SJCRH30 (cell line): Measurements from ENCODE around the gene ZSCAN32. TPM values are rescaled to one million over a fixed set of nuclear protein-coding genes. Genes with fewer than 3 reads are reported as not detected.

Experiments
- DNase-seq, 2 experiments: peaks; one replicate each; pipeline ENCODE4 v3.0.0-alpha.2; 2015 to 2020
- H3K27ac ChIP-seq: fragments of 250-450 bp; sonication (Bioruptor Pico); 2 replicates; pipeline ENCODE4 v1.5.1; 2020; ENCODE audit warnings: mild to moderate bottlenecking, moderate library complexity
- H3K27me3 ChIP-seq: fragments of 250-450 bp; sonication (Bioruptor Pico); 2 replicates; pipeline ENCODE4 v1.5.1; 2020; ENCODE audit warnings: mild to moderate bottlenecking, moderate library complexity
- H3K36me3 ChIP-seq: fragments of 250-450 bp; sonication (Bioruptor Pico); 2 replicates; pipeline ENCODE4 v1.5.1; 2020; ENCODE audit warnings: mild to moderate bottlenecking, moderate library complexity
- H3K4me1 ChIP-seq: fragments of 250-450 bp; sonication (Bioruptor Pico); 2 replicates; pipeline ENCODE4 v1.5.1; 2020; ENCODE audit warnings: mild to moderate bottlenecking, moderate library complexity
- H3K4me3 ChIP-seq: fragments of 250-450 bp; sonication (Bioruptor Pico); 2 replicates; pipeline ENCODE4 v1.5.1; 2020; ENCODE audit warnings: mild to moderate bottlenecking, moderate library complexity
- H3K9me3 ChIP-seq: fragments of 250-450 bp; sonication (Bioruptor Pico); replicated peaks from 2 replicates; pipeline ENCODE4 v1.5.1; 2020; ENCODE audit warnings: mild to moderate bottlenecking, moderate library complexity
- total RNA-seq: library from RNA; depleted of rRNA; stranded (reverse); fragments of >200 nt; shearing (Covaris generic); gene quantifications from 2 replicates; pipeline ENCODE4 v1.2.3, GENCODE V29; 2014; rRNA removed

Gene ZSCAN32
- 15.6 and 16.7 TPM in 2 replicates for total RNA-seq

- Histone ChIP-seq H3K27ac (peak within 1 kb of the TSS; percentile 52), H3K36me3 (peaks cover 38% of the 10 kb centered on the region), H3K4me1 (peaks cover 5% of the 10 kb centered on the region; the same call in 1 of the 2 replicates), H3K4me3 (peak within 1 kb of the TSS; percentile 71), H3K27me3 (no peaks in the 10 kb centered on the region), H3K9me3 (peaks cover under 1% of the 10 kb centered on the region; the same call in 1 of the 2 replicates)
- peak; percentile 98 for DNase-seq
Observed at GRCh38 chr16:3400779-3401688, at the start of gene ZSCAN32, which contains the start of gene ZNF174. TSS of gene ZSCAN32 (minus strand) at chr16:3401004. CDS start at chr16:3397557, 3,447 bp downstream. TSS of gene ZNF174 (plus strand) at chr16:3401215. CDS start at chr16:3402005, 790 bp downstream.

GRCh38 chr16:3444032-3444388 lies 43.2 kb upstream of the ZSCAN32 start:
- Histone ChIP-seq H3K27me3 (no peaks in the 10 kb centered on the region), H3K4me3 (peak overlapping the region; percentile 78), H3K36me3 (peaks cover 6% of the 10 kb centered on the region; the same call in 1 of the 2 replicates), H3K4me1 (no peaks in the 10 kb centered on the region), H3K27ac (peak overlapping the region; percentile 62), H3K9me3 (0 out of 2 replicates have a peak, but pooled peaks cover 4% of the 10 kb centered on the region)
- DNase-seq = peak; percentile 41 to 55

GRCh38 chr16:3443108-3444031 lies 42.6 kb upstream of the ZSCAN32 start, which contains the start of the genes NAA60 and ZNF597:
TSS of gene NAA60 (plus strand) at chr16:3443680. CDS start at chr16:3476228, 32,548 bp downstream.
TSS of gene ZNF597 (minus strand) at chr16:3443504. CDS start at chr16:3443153, 351 bp downstream.
- H3K27me3 ChIP-seq = no peaks in the 10 kb centered on the region
- 0 out of 2 replicates have a peak, but pooled peaks cover 4% of the 10 kb centered on the region for H3K9me3 ChIP-seq
- H3K4me1 ChIP-seq = no peaks in the 10 kb centered on the region
- H3K36me3 ChIP-seq = peaks cover 6% of the 10 kb centered on the region; the same call in 1 of the 2 replicates
- peak within 1 kb of the TSS; percentile 78 for H3K4me3 ChIP-seq
- peak; percentile 88 to 89 for DNase-seq
- peak within 1 kb of the TSS; percentile 62 for H3K27ac ChIP-seq

GRCh38 chr16:3439637-3440036 lies 38.8 kb upstream of the ZSCAN32 start:
- Histone ChIP-seq H3K4me3 (no peak overlapping the region), H3K9me3 (0 out of 2 replicates have a peak, but pooled peaks cover 4% of the 10 kb centered on the region), H3K27ac (no peak overlapping the region), H3K27me3 (no peaks in the 10 kb centered on the region), H3K4me1 (no peaks in the 10 kb centered on the region), H3K36me3 (peaks cover 6% of the 10 kb centered on the region; the same call in 1 of the 2 replicates)
- DNase-seq = no peak

GRCh38 chr16:3434373-3434772 lies 33.6 kb upstream of the ZSCAN32 start:
- no peaks in the 10 kb centered on the region for H3K9me3 ChIP-seq
- H3K4me3 ChIP-seq = no peak overlapping the region
- no peak overlapping the region for H3K27ac ChIP-seq
- H3K27me3 ChIP-seq = no peaks in the 10 kb centered on the region
- no peak for DNase-seq
- H3K36me3 ChIP-seq = no peaks in the 10 kb centered on the region
- H3K4me1 ChIP-seq = no peaks in the 10 kb centered on the region

- Histone ChIP-seq H3K4me3 (no peak overlapping the region), H3K9me3 (no peaks in the 10 kb centered on the region), H3K27me3 (no peaks in the 10 kb centered on the region), H3K36me3 (no peaks in the 10 kb centered on the region), H3K4me1 (no peaks in the 10 kb centered on the region), H3K27ac (no peak overlapping the region)
- DNase-seq = no peak
Observed at GRCh38 chr16:3431779-3432219, 31.0 kb upstream of the ZSCAN32 start.

- H3K27ac ChIP-seq = no peak overlapping the region
- H3K4me1 ChIP-seq = no peaks in the 10 kb centered on the region
- 0 out of 2 replicates have a peak, but pooled peaks cover 2% of the 10 kb centered on the region for H3K9me3 ChIP-seq
- DNase-seq = peak; percentile 33 to 39
- no peaks in the 10 kb centered on the region for H3K27me3 ChIP-seq
- H3K36me3 ChIP-seq = peaks cover under 1% of the 10 kb centered on the region; the same call in 1 of the 2 replicates
- H3K4me3 ChIP-seq = no peak overlapping the region
Observed at GRCh38 chr16:3413730-3414379, 13.1 kb upstream of the ZSCAN32 start.

GRCh38 chr16:3408561-3409197 lies 7.9 kb upstream of the ZSCAN32 start:
- H3K4me1 ChIP-seq = no peaks in the 10 kb centered on the region
- H3K4me3 ChIP-seq = no peak overlapping the region
- H3K27ac ChIP-seq = no peak overlapping the region
- H3K9me3 ChIP-seq = peaks cover 8% of the 10 kb centered on the region
- DNase-seq = no peak
- H3K27me3 ChIP-seq = no peaks in the 10 kb centered on the region
- H3K36me3 ChIP-seq = peaks cover 40% of the 10 kb centered on the region

GRCh38 chr16:3401719-3402397 lies 1.1 kb upstream of the ZSCAN32 start:
- H3K4me3 ChIP-seq = peak overlapping the region; percentile 71
- H3K9me3 ChIP-seq = peaks cover 7% of the 10 kb centered on the region
- peak; percentile 42 to 51 for DNase-seq
- peak overlapping the region; percentile 4; the same call in 1 of the 2 replicates for H3K27ac ChIP-seq
- peaks cover 5% of the 10 kb centered on the region; the same call in 1 of the 2 replicates for H3K4me1 ChIP-seq
- H3K36me3 ChIP-seq = peaks cover 40% of the 10 kb centered on the region
- no peaks in the 10 kb centered on the region for H3K27me3 ChIP-seq

- Histone ChIP-seq H3K36me3 (peaks cover 34% of the 10 kb centered on the region; the same call in 1 of the 2 replicates), H3K9me3 (no peaks in the 10 kb centered on the region), H3K4me3 (peak overlapping the region; percentile 71), H3K27me3 (no peaks in the 10 kb centered on the region), H3K27ac (peak overlapping the region; percentile 52), H3K4me1 (peaks cover 5% of the 10 kb centered on the region; the same call in 1 of the 2 replicates)
- DNase-seq = no peak
Observed at GRCh38 chr16:3400446-3400778, 392 bp downstream of the ZSCAN32 start.

- Histone ChIP-seq H3K36me3 (peaks cover 53% of the 10 kb centered on the region), H3K4me1 (no peaks in the 10 kb centered on the region), H3K27ac (no peak overlapping the region), H3K27me3 (no peaks in the 10 kb centered on the region), H3K4me3 (no peak overlapping the region), H3K9me3 (peaks cover 10% of the 10 kb centered on the region)
- DNase-seq = no peak
Observed at GRCh38 chr16:3389663-3390338, 11.0 kb downstream of the ZSCAN32 start.

GRCh38 chr16:3388325-3388724 lies 12.5 kb downstream of the ZSCAN32 start:
- Histone ChIP-seq H3K27ac (no peak overlapping the region), H3K4me1 (no peaks in the 10 kb centered on the region), H3K36me3 (peaks cover 60% of the 10 kb centered on the region), H3K4me3 (no peak overlapping the region), H3K9me3 (peaks cover 11% of the 10 kb centered on the region), H3K27me3 (no peaks in the 10 kb centered on the region)
- DNase-seq = no peak
